ACHN (cell line): ENCODE measurements around the gene UBE2L5.

Source experiments
- DNase-seq: peaks from one replicate; pipeline ENCODE4 v3.0.0-alpha.2; 2015
- in situ Hi-C: cut with HindIII; loops from 2 replicates; pipeline ENCODE4 v1.10.0; 2017; ENCODE audit warnings: low sequenced_read_pairs, low pct_ligation_motif_present, low pct_unique_long_range_greater_than_20kb

The UBE2L5 gene

DNA sequence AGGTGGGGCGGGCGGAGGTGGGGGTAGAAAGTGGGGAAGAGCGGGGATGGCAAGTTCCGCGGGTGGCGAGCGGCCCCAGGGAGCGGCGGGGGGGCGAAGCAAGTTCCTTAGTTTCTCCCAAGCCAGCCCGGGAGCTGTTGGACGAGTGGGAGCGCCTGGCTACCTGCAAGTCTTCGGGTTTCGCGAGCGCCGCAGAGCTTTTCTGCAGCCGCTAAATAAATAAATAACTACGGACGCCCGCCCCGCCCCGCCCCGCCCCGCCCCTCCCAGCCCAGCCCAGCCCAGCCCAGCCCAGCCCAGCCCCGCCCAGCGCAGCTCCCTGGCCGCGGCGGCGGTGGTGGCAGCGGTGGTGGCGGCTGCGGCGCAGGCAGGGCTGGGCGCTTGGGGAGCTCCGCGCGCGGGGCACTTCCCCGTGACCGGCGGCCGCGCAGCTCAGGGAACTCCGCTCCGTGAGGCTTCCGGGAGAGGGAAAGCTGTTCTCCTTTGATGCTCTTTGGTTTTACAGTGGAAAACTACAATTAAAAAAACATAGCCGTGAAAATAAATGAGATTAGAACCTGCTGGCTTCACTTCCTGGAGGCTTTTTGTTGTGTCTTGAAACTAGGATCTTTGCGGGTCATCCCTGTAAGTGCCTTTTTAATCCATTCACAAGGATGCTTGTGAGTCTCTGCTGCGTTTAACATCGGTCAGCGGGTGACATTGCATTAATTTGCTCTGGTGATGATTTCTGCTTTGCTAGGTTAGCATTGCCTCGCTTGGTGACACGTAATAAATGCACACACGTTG, at the start of gene UBE2L5:
UBE2L5 (plus strand) TSS at position 440 of the 786 bp plus-strand sequence. CDS start 5,498 bp downstream, outside the sequence.
- peak; percentile 82 for DNase-seq
- in situ Hi-C loops: no loop called here

DNA sequence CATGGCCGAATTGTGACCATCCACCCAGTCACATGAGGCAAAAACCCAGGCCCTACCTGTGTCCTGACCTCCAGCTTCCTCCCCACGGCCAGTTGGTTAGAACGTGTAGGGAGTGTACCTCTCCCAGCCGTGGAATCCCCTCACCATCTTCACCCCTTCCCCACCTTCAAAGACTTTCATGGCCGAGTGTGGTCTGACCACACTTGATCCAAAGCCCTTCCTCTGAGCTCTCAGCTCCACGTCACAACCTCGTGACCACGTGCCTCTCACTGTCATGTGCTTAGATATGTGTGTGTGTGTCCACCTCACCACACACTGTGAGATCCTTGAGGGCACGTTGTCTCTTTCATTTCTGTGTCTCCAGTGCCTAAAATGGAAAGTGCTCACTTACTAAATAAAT, 48.6 kb upstream of the UBE2L5 start:
- in situ Hi-C loops: no loop called here
- no peak for DNase-seq

DNA sequence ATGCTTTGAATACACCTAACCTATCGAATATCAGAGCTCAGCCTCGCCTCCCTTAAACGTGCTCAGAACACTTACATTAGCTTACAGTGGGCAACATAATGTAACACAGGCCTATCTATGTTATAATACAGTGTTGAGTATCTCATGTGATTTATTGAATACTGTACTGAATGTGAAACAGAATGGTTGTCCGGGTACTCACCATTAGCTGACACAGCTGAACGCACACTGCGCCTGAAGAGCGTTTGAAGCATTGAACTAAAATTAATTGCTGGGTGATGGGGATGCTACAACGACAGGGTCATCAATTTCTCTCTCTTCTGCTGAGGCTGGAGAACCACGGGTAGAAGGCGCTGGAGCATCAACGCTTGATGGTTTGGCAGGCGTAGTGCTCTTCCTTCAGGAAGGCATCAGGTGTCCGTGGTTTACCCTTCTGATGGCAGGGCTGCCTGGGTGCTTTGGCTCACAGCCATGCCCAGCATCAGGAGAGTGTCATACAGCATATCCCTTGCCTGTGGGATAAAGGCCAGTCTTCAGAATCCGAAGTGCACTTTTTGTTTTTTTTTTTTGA, 46.9 kb upstream of the UBE2L5 start:
- no peak for DNase-seq
- in situ Hi-C loops: no loop called here

- DNase-seq: no peak
- in situ Hi-C loops: no loop called here
Measured at GRCh38 chr13:30376426-30377311, 45.6 kb upstream of the UBE2L5 start.

- in situ Hi-C loops: no loop called here
- DNase-seq: no peak
Measured at GRCh38 chr13:30377312-30377685, 45.0 kb upstream of the UBE2L5 start.

DNA sequence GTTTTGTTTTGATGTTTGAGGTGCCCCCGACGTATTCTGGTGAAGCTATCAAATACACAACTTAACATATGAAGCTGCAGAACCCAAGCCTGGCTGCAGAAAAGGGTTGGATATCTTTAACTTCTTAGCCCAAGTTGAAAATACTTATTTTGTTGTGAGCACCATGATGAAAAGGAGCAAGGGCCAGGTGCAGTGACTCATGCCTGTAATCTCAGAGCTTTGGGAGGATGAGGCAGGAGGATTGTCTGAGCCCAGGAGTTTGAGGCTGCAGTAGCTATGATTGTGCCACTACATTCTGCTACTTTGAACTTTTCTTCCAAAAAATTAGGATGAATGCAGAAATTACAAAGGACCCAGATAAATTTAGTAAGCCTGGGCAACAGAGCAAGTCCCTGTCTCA, 44.1 kb upstream of the UBE2L5 start:
- in situ Hi-C loops: no loop called here
- DNase-seq: no peak

DNA sequence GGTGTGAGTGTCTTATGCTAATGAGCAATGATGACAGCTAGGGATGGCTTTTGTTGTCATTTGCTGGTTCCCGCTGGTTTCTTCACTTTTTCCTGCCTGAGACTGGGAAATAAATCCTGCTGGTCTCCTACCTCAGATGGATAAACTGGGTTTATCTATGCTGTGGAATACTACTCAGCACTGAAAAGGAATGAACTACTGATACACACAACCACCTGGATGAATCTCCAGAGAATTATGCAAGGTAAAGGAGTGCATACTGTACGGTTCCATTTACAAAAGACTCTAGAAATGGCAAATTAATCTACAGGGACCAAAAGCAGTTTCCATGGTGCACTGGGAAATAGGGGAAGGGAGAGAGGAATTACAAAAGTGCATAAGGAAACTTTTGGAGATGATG, 41.2 kb upstream of the UBE2L5 start:
- DNase-seq: no peak
- in situ Hi-C loops: no loop called here

- no peak for DNase-seq
- in situ Hi-C loops: no loop called here
Measured at GRCh38 chr13:30382836-30383525, 39.3 kb upstream of the UBE2L5 start.

GRCh38 chr13:30388406-30389283, 33.6 kb upstream of the UBE2L5 start:
- no peak for DNase-seq
- in situ Hi-C loops: no loop called here

DNA sequence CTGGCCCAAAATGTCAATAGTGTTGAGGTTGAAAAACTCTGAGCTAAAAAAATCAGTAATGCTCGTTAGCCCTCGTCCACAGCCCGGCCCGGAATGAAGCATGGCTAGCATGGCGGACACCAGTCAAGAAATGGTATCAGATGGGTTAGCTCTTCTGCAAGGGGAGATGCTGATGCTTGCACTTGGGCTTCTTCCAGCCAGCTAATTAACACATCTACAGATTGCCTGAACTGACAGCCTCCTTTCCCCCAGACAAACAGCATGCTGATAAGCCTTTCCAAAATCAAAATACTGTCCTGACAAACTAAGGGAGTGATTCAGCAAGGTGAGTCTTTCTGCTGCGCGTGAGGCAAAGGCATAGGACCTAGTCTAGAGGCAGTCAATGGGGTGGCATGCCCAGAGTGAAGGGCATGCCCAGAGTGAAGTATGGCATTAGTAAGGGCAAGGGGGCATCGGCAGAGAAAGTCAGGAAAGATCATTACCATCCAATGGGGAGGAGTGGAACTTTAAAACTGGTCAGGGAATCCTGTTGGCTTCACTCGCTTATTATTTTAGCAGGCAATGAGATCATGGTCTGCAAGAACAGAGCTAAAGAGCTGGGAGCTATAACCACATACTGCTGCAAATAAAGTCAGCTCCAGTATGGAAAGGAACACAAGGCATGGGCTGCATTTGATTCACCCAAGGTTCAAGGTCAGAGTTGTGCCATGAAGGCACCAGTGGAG, 30.2 kb upstream of the UBE2L5 start:
- in situ Hi-C loops: no loop called here
- DNase-seq: no peak

DNA sequence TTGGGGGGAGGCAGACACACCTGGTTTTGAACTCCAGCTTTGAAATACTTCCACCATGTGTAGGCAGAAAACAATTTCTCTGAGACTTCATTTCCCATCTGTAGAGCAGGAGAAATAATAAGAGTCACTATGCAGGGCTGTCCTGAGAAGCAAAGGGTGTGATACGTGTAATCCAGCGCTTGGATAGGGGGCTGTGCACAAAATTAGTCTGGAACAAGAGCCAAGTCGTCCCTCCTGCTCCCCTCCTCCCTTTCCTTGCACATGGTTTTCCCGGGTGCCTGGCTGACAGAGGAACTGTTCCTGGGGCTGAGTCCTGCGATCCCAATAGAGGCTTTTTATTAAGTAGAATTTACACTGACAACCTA, 29.6 kb upstream of the UBE2L5 start:
- in situ Hi-C loops: no loop called here

DNA sequence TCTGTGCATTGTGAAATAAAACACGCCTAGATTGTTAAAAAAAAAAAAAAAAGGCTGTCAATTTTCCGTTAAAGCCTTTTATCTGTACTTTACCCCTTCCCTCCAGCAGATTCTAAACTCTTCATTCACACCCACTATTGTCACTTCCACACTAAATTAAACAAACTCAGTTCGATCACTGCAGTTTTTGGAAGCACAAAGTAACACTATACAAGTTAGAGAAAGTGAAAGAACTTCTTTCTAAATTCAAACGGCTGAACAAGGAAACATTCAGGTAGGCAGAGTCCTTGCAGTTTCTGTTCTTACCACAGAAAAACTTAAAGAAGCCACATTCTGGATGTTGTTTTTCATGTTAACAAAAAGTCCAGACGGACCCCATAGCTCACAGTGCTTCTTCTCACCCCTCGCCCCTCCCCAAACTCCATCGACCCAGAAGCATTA, 27.5 kb upstream of the UBE2L5 start:
- in situ Hi-C loops: no loop called here
- peak; percentile 26 for DNase-seq

More for the DNA sequence above, 29.6 kb upstream of the UBE2L5 start:
- no peak for DNase-seq

- DNase-seq: peak; percentile 84
- in situ Hi-C loops: no loop called here
Measured at GRCh38 chr13:30395192-30396158, 26.8 kb upstream of the UBE2L5 start.

GRCh38 chr13:30396434-30397075, 25.7 kb upstream of the UBE2L5 start:
- in situ Hi-C loops: no loop called here
- DNase-seq: no peak

- no peak for DNase-seq
- in situ Hi-C loops: no loop called here
Measured at GRCh38 chr13:30398601-30399072, 23.7 kb upstream of the UBE2L5 start.

DNA sequence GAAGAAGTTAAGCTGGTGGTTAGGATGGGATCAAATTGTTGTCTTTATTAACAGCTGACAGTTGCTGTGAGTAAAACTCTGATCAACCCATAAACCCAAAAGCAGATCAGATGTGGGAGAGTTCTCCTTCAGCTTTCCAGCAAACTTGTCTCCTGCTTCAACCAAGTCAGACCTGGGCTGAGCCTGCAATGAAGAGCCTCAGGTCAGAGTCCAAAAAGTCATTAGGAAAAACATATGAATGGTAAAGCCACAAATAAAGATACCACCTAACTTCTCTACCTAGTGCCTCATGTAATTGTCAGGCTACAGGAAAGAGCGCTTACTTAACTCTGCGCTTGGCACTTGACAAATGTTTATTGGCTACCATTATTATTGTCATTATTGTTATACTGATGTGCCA, 21.9 kb upstream of the UBE2L5 start:
- in situ Hi-C loops: no loop called here
- DNase-seq: no peak
